A673 (cell line): ENCODE measurements around the gene NEGR1. TPM values are rescaled to one million over a fixed set of nuclear protein-coding genes. Genes with fewer than 3 reads are reported as not detected.

Source experiments
- BruUV-seq: library from RNA; stranded (reverse); fragments of 400-500 nt; replicated peaks from 2 replicates; lab custom pipeline; 2021; lab: Mats Ljungman, UMichigan
- CTCF ChIA-PET: fragments of 300-600 bp; sonication (Branson Sonifier 250); formaldehyde crosslinking; loops from one replicate; lab custom pipeline; 2022; ENCODE audit warnings: antibody characterized with exemption; lab: Charles Lee
- POLR2A ChIA-PET: fragments of 300-600 bp; sonication (Branson Sonifier 250); formaldehyde crosslinking; loops from one replicate; lab custom pipeline; 2022; ENCODE audit warnings: antibody characterized with exemption; ENCODE audit not compliant: low non-redundant PET; lab: Charles Lee
- DNase-seq: peaks from one replicate; pipeline ENCODE4 v3.0.0-alpha.2; 2015; ENCODE audit warnings: low spot score
- H3K27ac ChIP-seq: fragments of 200-600 bp; sonication (generic); 2 replicates; pipeline ENCODE4 v1.5.1; 2016; ENCODE audit warnings: mixed run types, low read depth, mild to moderate bottlenecking, mixed read lengths, antibody characterized with exemption, low read length; ENCODE audit not compliant: poor library complexity, severe bottlenecking
- H3K27me3 ChIP-seq: fragments of 200-600 bp; sonication (generic); replicated peaks from 2 replicates; pipeline ENCODE4 v1.6.1; 2017; ENCODE audit warnings: mixed run types, low read depth, mild to moderate bottlenecking, mixed read lengths, antibody characterized with exemption, low read length; ENCODE audit not compliant: insufficient read depth, poor library complexity
- H3K36me3 ChIP-seq: fragments of 200-600 bp; sonication (generic); 2 replicates; pipeline ENCODE4 v1.6.1; 2016; ENCODE audit warnings: mixed run types, mild to moderate bottlenecking, mixed read lengths, antibody characterized with exemption, low read length; ENCODE audit not compliant: insufficient read depth, poor library complexity, severe bottlenecking
- H3K4me1 ChIP-seq: fragments of 200-600 bp; sonication (generic); 2 replicates; pipeline ENCODE4 v1.6.1; 2017; ENCODE audit warnings: mixed run types, mild to moderate bottlenecking, mixed read lengths, antibody characterized with exemption, low read length; ENCODE audit not compliant: insufficient read depth, poor library complexity, severe bottlenecking
- H3K4me3 ChIP-seq: fragments of 200-600 bp; sonication (generic); 2 replicates; pipeline ENCODE4 v1.5.1; 2016; ENCODE audit warnings: low read depth, mixed run types, mild to moderate bottlenecking, mixed read lengths, low read length; ENCODE audit not compliant: poor library complexity, severe bottlenecking
- H3K9me3 ChIP-seq: fragments of 200-600 bp; sonication (generic); 2 replicates; pipeline ENCODE4 v1.6.1; 2016; ENCODE audit warnings: mixed run types, low read depth, mild to moderate bottlenecking, mixed read lengths, antibody characterized with exemption, low read length; ENCODE audit not compliant: poor library complexity, severe bottlenecking
- CTCF ChIP-seq: fragments of 300-800, 200-600 bp; sonication (generic); conservative IDR thresholded peaks from 2 replicates; pipeline ENCODE4 v1.5.1; 2017; ENCODE audit warnings: low read depth, mild to moderate bottlenecking, antibody characterized with exemption, low read length, moderate library complexity, mixed read lengths
- EZH2 ChIP-seq: fragments of 200-600 bp; sonication (generic); IDR thresholded peaks from 2 replicates; pipeline ENCODE4 v1.6.1; 2017; ENCODE audit warnings: borderline replicate concordance, low read depth, mild to moderate bottlenecking, mixed read lengths, antibody characterized with exemption, low read length; ENCODE audit not compliant: poor library complexity, severe bottlenecking
- intact Hi-C: fragments of 100-400 bp; cut with micrococcal nuclease; formaldehyde crosslinking; loops from one replicate; pipeline ENCODE4 v1.10.0; 2022; ENCODE audit not compliant: unreplicated experiment
- total RNA-seq: library from RNA; stranded (reverse); gene quantifications from 2 replicates; pipeline ENCODE4 v1.2.3, GENCODE V29; 2021

NEGR1 gene
- total RNA-seq, 1 experiment from 2014 or later: 7.6 TPM

- Histone ChIP-seq H3K27ac (no peak overlapping the region), H3K36me3 (no peaks in the 10 kb centered on the region), H3K4me3 (no peak overlapping the region), H3K27me3 (no peaks in the 10 kb centered on the region), H3K4me1 (no peaks in the 10 kb centered on the region), H3K9me3 (no peaks in the 10 kb centered on the region)
- no peak for DNase-seq
- intact Hi-C loops: no loop called here
- POLR2A ChIA-PET: no interaction called here
- no TSS peak for BruUV-seq
- CTCF ChIA-PET: no interaction called here
- TF ChIP-seq EZH2: no peak
- TF ChIP-seq CTCF: no peak
Observed at GRCh38 chr1:71777094-71777493, 505.2 kb downstream of the NEGR1 start.

GRCh38 chr1:71774705-71775104 is 507.6 kb downstream of the NEGR1 start:
- CTCF ChIA-PET: no interaction called here
- intact Hi-C loops: no loop called here
- no TSS peak for BruUV-seq

GRCh38 chr1:71770121-71770520 is 512.2 kb downstream of the NEGR1 start:
- no peak for DNase-seq
- no peak overlapping the region for H3K27ac ChIP-seq
- H3K36me3 ChIP-seq: no peaks in the 10 kb centered on the region
- BruUV-seq: no TSS peak
- ChIA-PET POLR2A (no interaction called here), CTCF (no interaction called here)
- H3K4me1 ChIP-seq: no peaks in the 10 kb centered on the region
- H3K27me3 ChIP-seq: no peaks in the 10 kb centered on the region
- TF ChIP-seq EZH2: no peak
- H3K9me3 ChIP-seq: no peaks in the 10 kb centered on the region
- H3K4me3 ChIP-seq: no peak overlapping the region
- intact Hi-C loops: no loop called here

More at GRCh38 chr1:71774705-71775104, 507.6 kb downstream of the NEGR1 start:
- no peak for DNase-seq
- H3K36me3 ChIP-seq: no peaks in the 10 kb centered on the region
- no peak for TF ChIP-seq CTCF
- TF ChIP-seq EZH2: no peak
- no peak overlapping the region for H3K27ac ChIP-seq
- no peak overlapping the region for H3K4me3 ChIP-seq
- no peaks in the 10 kb centered on the region for H3K9me3 ChIP-seq
- H3K27me3 ChIP-seq: no peaks in the 10 kb centered on the region
- POLR2A ChIA-PET: no interaction called here
- no peaks in the 10 kb centered on the region for H3K4me1 ChIP-seq

GRCh38 chr1:71766748-71767147 is 515.6 kb downstream of the NEGR1 start:
- no peaks in the 10 kb centered on the region for H3K9me3 ChIP-seq
- H3K36me3 ChIP-seq: no peaks in the 10 kb centered on the region
- POLR2A ChIA-PET: no interaction called here
- TF ChIP-seq CTCF (no peak), EZH2 (no peak)
- H3K27me3 ChIP-seq: no peaks in the 10 kb centered on the region
- H3K4me3 ChIP-seq: no peak overlapping the region
- no peak for DNase-seq
- H3K4me1 ChIP-seq: no peaks in the 10 kb centered on the region
- H3K27ac ChIP-seq: no peak overlapping the region
- BruUV-seq: no TSS peak
- CTCF ChIA-PET: no interaction called here
- intact Hi-C loops: no loop called here
